ENCODE measurements around the gene ARPC2.

Gene ARPC2

GRCh38 chr2:218217360-218218267 is 625 bp downstream of the ARPC2 start:
- peak; percentile 51 for DNase-seq (ENCODE audit: low spot score)

GRCh38 chr2:218218268-218219185 is 1.5 kb downstream of the ARPC2 start:
- DNase-seq (ENCODE audit: low spot score): peak; percentile 57

GRCh38 chr2:218219934-218220333 is 2.9 kb downstream of the ARPC2 start:
- DNase-seq (ENCODE audit: low spot score): no peak

GRCh38 chr2:218221000-218221399 is 4.0 kb downstream of the ARPC2 start:
- DNase-seq (ENCODE audit: low spot score): no peak

- no peak for DNase-seq (ENCODE audit: low spot score)
Measured at GRCh38 chr2:218223046-218223445, 6.1 kb downstream of the ARPC2 start.

GRCh38 chr2:218224186-218224585 is 7.2 kb downstream of the ARPC2 start:
- no peak for DNase-seq (ENCODE audit: low spot score)

- no peak for DNase-seq (ENCODE audit: low spot score)
Measured at GRCh38 chr2:218226903-218227302, 9.9 kb downstream of the ARPC2 start.

- no peak for DNase-seq (ENCODE audit: low spot score)
Measured at GRCh38 chr2:218228366-218229090, 11.5 kb downstream of the ARPC2 start.

DNA sequence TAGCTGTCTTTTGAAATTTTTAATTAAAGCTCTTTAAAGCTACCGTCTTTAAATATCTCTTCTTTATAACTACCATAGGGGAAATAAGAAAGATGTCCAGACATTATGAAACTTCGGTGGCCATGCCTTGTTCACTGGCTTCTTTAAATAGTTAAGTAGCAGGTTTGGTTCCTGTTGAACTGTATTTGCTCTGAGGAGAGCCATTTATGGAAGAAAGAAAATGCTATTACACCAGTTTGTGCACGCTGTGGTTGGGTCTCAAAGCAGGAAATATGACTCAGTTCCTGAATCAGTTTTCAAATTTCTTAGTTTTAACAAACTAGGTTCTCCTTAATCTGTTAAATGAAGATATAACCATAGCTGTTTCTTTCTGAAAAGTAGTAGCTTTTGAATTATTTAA is 12.2 kb downstream of the ARPC2 start:
- peak; percentile 80 for DNase-seq (ENCODE audit: low spot score)

- DNase-seq (ENCODE audit: low spot score): no peak
Measured at GRCh38 chr2:218229851-218230250, 12.9 kb downstream of the ARPC2 start.

GRCh38 chr2:218230882-218231281 is 13.9 kb downstream of the ARPC2 start:
- peak; percentile 74 for DNase-seq (ENCODE audit: low spot score)

DNA sequence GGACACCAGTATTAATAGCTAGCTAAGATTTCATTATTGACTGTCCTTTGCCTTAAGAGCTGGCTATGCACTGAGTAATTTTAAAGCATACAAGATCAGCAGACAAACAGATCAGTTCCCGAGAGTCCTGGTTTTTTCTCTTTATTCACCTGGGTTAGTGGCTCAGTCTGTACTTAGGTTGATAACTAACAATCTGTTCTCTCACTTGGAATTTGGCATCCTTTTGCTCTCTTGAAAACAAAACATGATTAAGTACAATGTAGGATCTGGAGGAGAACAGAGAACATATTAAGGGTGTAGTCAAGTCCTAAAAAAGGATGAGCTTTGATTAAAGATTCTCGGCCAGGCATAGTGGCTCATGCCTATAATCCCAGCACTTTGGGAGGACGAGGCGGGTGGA is 16.6 kb downstream of the ARPC2 start:
- no peak for DNase-seq (ENCODE audit: low spot score)

- DNase-seq (ENCODE audit: low spot score): no peak
Measured at GRCh38 chr2:218234521-218234920, 17.5 kb downstream of the ARPC2 start.

GRCh38 chr2:218235017-218235416 is 18.0 kb downstream of the ARPC2 start:
- no peak for DNase-seq (ENCODE audit: low spot score)

DNA sequence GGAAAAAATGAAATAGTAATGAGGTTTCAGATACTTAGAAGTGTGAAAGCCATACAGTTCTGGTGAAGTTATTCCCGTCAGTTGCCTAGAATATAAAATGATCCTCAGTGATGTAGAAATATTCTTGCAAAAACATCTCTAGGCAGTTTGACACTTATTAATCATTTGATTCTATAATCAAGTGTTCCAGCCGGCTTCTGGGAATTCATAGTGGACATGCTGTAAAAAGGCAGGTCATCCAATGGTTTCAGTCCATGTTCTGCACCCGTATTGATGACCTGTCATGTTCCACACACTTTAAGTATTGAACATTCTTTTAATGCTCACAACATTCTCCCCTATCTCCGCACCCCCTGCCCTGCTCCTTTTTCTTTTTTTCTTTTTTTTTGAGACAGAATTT is 19.8 kb downstream of the ARPC2 start:
- DNase-seq (ENCODE audit: low spot score): no peak

DNA sequence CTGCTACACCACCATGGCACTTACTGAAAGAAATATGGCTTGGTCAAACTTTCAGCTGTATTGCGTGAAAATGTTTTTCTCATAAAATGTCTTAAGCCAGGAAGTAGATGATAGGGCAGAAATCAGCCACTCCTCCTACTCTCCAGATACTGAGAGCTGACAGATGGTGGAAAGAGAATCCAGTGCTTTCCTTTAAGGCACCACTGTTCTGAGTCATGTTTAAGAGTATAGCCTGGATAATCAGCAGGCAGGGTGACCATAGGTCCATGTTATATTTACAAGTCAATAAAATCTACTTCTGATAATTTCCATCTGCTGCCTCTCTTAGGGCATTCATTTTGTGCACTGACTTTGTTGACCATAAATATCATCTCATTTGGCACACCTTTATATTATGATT is 21.9 kb downstream of the ARPC2 start:
- DNase-seq (ENCODE audit: low spot score): no peak

GRCh38 chr2:218244204-218244603 is 27.2 kb downstream of the ARPC2 start:
- no peak for DNase-seq (ENCODE audit: low spot score)

GRCh38 chr2:218244665-218245064 is 27.7 kb downstream of the ARPC2 start:
- no peak for DNase-seq (ENCODE audit: low spot score)

DNA sequence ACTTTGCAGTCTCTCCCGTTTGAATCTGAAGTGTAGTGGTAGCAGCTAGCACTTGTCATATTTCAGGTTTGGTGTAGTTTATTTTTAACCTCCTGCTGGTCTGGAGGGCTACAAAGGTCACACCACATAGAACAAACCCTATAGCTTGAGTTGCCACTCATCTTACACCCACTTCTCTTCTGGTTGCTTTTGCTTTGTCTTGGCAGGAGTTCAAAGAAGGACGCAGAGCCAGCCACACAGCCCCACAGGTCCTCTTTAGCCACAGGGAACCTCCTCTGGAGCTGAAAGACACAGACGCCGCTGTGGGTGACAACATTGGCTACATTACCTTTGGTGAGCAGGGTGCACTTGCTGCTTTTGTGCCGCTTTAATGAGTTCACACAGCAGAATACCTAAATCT is 28.2 kb downstream of the ARPC2 start:
- no peak for DNase-seq (ENCODE audit: low spot score)

- DNase-seq (ENCODE audit: low spot score): no peak
Measured at GRCh38 chr2:218249691-218250090, 32.7 kb downstream of the ARPC2 start.

GRCh38 chr2:218252509-218253231 is 35.7 kb downstream of the ARPC2 start:
- DNase-seq (ENCODE audit: low spot score): no peak

DNA sequence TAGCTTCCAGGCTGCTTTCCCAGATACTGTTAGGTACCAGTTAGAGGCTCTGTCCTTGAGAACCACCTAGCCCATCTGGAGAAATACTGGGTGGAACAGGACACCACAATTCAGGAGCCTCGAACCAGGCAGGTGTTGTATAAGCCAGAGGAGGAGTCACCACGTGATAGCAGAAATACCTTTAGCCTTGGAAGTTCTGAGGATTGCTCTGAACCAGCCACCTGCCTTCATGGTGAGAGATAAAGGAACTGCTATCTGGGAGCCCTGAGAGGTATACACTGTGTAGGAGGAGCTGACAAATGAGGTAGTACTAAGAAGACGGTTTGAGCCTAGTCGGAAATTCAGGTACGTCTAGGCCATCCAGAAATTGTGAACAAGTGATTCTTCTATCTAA is 36.2 kb downstream of the ARPC2 start:
- no peak for DNase-seq (ENCODE audit: low spot score)

All from RKO (cell line).